GM12878 (cell line): Measurements from ENCODE around the gene GLB1L2. TPM values are rescaled to one million over a fixed set of nuclear protein-coding genes. Genes with fewer than 3 reads are reported as not detected.

Experiments used
- ATAC-seq: fragments of 200-7000 bp; cut with Tn5 transposase; 3 replicates; pipeline ENCODE4 v1.9.1; 2020; ENCODE audit warnings: mild to moderate bottlenecking, moderate library complexity
- BruUV-seq: library from RNA; stranded (reverse); fragments of 400-500 nt; replicated peaks from 2 replicates; lab custom pipeline; 2021; lab: Mats Ljungman, UMichigan
- CTCF ChIA-PET: fragments of 300-600 bp; sonication (Branson Sonifier 250); formaldehyde crosslinking; extraction: SDS; loops from one replicate; lab custom pipeline; 2021; ENCODE audit warnings: inconsistent platforms; lab: Yijun Ruan, JAX
- POLR2A ChIA-PET: fragments of 350-600 bp; formaldehyde crosslinking; extraction: SDS; loops from one replicate; lab custom pipeline; 2021; ENCODE audit warnings: inconsistent platforms; lab: Charles Lee
- RAD21 ChIA-PET: fragments of 300-600 bp; sonication (Branson Sonifier 250); formaldehyde crosslinking; loops from one replicate; lab custom pipeline; 2023; ENCODE audit warnings: antibody characterized with exemption; ENCODE audit not compliant: unreplicated experiment; lab: Charles Lee
- SMC1A ChIA-PET: fragments of 300-600 bp; sonication (Branson Sonifier 250); formaldehyde crosslinking; loops from one replicate; lab custom pipeline; 2023; ENCODE audit not compliant: unreplicated experiment, uncharacterized antibody; lab: Charles Lee
- DNase-seq: peaks from one replicate; pipeline ENCODE4 v3.0.0-alpha.2; 2011; ENCODE audit warnings: low read depth, low spot score
- FAIRE-seq: peaks from 3 replicates; lab custom pipeline; 2011; peaks lifted over from hg19 to GRCh38; lab: Jason Lieb, UNC
- H2AFZ ChIP-seq: 2 replicates; pipeline ENCODE4 v1.6.0; 2011; ENCODE audit warnings: low read depth, low read length, control low read depth; ENCODE audit not compliant: control insufficient read depth
- H3K27ac ChIP-seq: 2 replicates; pipeline ENCODE4 v1.5.1; 2011; ENCODE audit warnings: control low read depth; ENCODE audit not compliant: control insufficient read depth, insufficient read depth
- H3K27me3 ChIP-seq, 2 experiments: replicated peaks in 1 of 2; 2 replicates each; pipeline versions ENCODE4 v1.6.0 to v1.6.1; 2011; ENCODE audit warnings: low read length in 1 of 2; ENCODE audit not compliant: control insufficient read depth in 2 of 2, insufficient read depth in 2 of 2
- H3K36me3 ChIP-seq, 2 experiments: 2 replicates each; pipeline ENCODE4 v1.5.1; 2011; ENCODE audit warnings: low read length in 1 of 2; ENCODE audit not compliant: control insufficient read depth in 2 of 2, insufficient read depth in 2 of 2
- H3K4me1 ChIP-seq: 2 replicates; pipeline ENCODE4 v1.6.1; 2011; ENCODE audit warnings: mild to moderate bottlenecking, low read length, moderate library complexity, mixed read lengths; ENCODE audit not compliant: control insufficient read depth, insufficient read depth
- H3K4me2 ChIP-seq: 2 replicates; pipeline ENCODE4 v1.6.0; 2011; ENCODE audit warnings: control low read depth; ENCODE audit not compliant: control insufficient read depth, insufficient read depth
- H3K4me3 ChIP-seq: fragments of 200-600 bp; sonication (generic); 2 replicates; pipeline ENCODE4 v1.5.1; 2016
- H3K79me2 ChIP-seq: 2 replicates; pipeline ENCODE4 v1.6.0; 2011; ENCODE audit warnings: low read length; ENCODE audit not compliant: control insufficient read depth, insufficient read depth
- H3K9ac ChIP-seq: 2 replicates; pipeline ENCODE4 v1.8.0; 2011; ENCODE audit warnings: low read length, control low read depth, mixed read lengths; ENCODE audit not compliant: control insufficient read depth, insufficient read depth
- H3K9me3 ChIP-seq: replicated peaks from 3 replicates; pipeline ENCODE4 v1.5.1; 2011; ENCODE audit warnings: mild to moderate bottlenecking, low read length; ENCODE audit not compliant: control insufficient read depth, insufficient read depth
- H4K20me1 ChIP-seq: 2 replicates; pipeline ENCODE4 v1.6.0; 2011; ENCODE audit not compliant: control insufficient read depth, insufficient read depth
- FOS ChIP-seq: IDR thresholded peaks from 3 replicates; pipeline ENCODE4 v1.6.1; 2011; ENCODE audit warnings: borderline replicate concordance; ENCODE audit not compliant: insufficient read length; ENCODE audit errors: extremely low read depth
- KLF5 ChIP-seq: fragments of 450-650 bp; IDR thresholded peaks from 2 replicates; pipeline ENCODE4 v1.6.1; 2014; ENCODE audit warnings: mild to moderate bottlenecking; ENCODE audit not compliant: partially characterized antibody
- MEF2A ChIP-seq: IDR thresholded peaks from 2 replicates; pipeline ENCODE4 v1.6.1; 2011; ENCODE audit warnings: low read depth, mild to moderate bottlenecking, low read length, moderate library complexity; ENCODE audit not compliant: insufficient read depth
- SMC3 ChIP-seq: IDR thresholded peaks from 2 replicates; pipeline ENCODE4 v1.6.1; 2011; ENCODE audit warnings: low read length, improper control_type of control experiment, borderline replicate concordance
- TBL1XR1 ChIP-seq: IDR thresholded peaks from 2 replicates; pipeline ENCODE4 v1.6.1; 2012; ENCODE audit warnings: low read depth, low read length, improper control_type of control experiment
- TCF12 ChIP-seq: IDR thresholded peaks from 2 replicates; pipeline ENCODE4 v1.6.1; 2011; ENCODE audit warnings: low read depth, mild to moderate bottlenecking, low read length
- WGBS: methylation state at CpG from one replicate; pipeline ENCODE4 v1.1.6; 2016; ENCODE audit warnings: low lambda C conversion rate; ENCODE audit not compliant: insufficient replicate concordance, insufficient coverage; ENCODE audit errors: missing lambda C conversion rate; 5-methylcytosine and 5-hydroxymethylcytosine counted together
- in situ Hi-C: fragments of 300-500 bp; cut with MboI; formaldehyde crosslinking; loops from 9 replicates; pipeline ENCODE4 v1.14.3; 2018; ENCODE audit warnings: mixed read lengths
- intact Hi-C: fragments of 100-400 bp; cut with micrococcal nuclease; formaldehyde crosslinking; loops from one replicate; pipeline ENCODE4 v1.14.2; 2022; ENCODE audit not compliant: unreplicated experiment
- polyA plus RNA-seq, 11 experiments: library from polyadenylated mRNA; depleted of rRNA in 4 of 11; unstranded in 6 of 11; stranded (reverse) in 5 of 11; fragments of >200 nt; fragmentation: Nextera tagmentation in 4 of 11; fragmentation: Illumina TruSeq in 1 of 11; extraction: Ambion mirVana in 4 of 11; extraction: Trizol in 1 of 11; gene quantifications; 1 replicate in 1 of 11; 2 replicates in 10 of 11; pipeline versions ENCODE4 v1.2.1 to v1.2.3, GENCODE V29; 2011 to 2016; ENCODE audit warnings: inconsistent platforms in 2 of 11, missing spikeins in 2 of 11, low read depth in 1 of 11
- total RNA-seq, 4 experiments: library from RNA; depleted of rRNA in 3 of 4; stranded (reverse); fragments of >200 nt in 3 of 4; fragmentation: Illumina TruSeq in 1 of 4; extraction: Trizol in 1 of 4; gene quantifications; 2 replicates each; pipeline versions ENCODE4 v1.2.1 to v1.2.3, GENCODE V29; 2013 to 2021

Gene GLB1L2
- total and polyA plus RNA-seq, 10 of the 15 experiments (the other 5 are each of a cell fraction or from before 2014, with no cell fraction given), result 0.04 to 0.85 (median 0.49) TPM

DNA sequence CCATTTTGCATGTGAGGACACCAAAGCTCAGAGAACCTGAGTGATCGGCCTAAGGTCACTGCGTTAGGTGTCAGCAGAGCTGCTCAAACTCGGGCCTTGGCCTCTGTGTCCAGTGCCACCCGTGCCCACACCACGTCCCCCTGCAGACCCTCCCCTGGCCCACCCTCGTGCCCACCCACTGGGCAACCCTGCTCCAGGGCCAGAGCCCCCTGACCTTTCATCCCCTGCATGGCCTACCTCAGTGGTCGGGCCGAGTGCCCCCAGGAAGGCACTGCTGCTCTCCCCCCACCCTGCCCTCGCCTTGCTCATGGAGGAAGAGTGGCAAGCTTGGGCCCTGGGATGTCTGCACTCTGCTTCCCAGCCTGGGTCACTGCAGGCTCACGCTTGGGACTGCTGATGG, 62.5 kb downstream of the GLB1L2 start (continued):
- TF ChIP-seq FOS (no peak), MEF2A (no peak), TBL1XR1 (no peak), KLF5 (no peak)

- H3K27ac ChIP-seq, result no peak overlapping the region
- ChIA-PET CTCF (no interaction called here), SMC1A (no interaction called here), POLR2A (no interaction called here), RAD21 (no interaction called here)
- no peaks in the 10 kb centered on the region for H3K79me2 ChIP-seq
- ATAC-seq, result no peak
- no peak for FAIRE-seq
- no peaks in the 10 kb centered on the region for H4K20me1 ChIP-seq
- DNase-seq, result no peak
- in situ Hi-C loops, result no loop called here
- no peaks in the 10 kb centered on the region for H3K4me1 ChIP-seq
- H3K4me2 ChIP-seq, result no peak overlapping the region
- H3K36me3 ChIP-seq, result no peaks in the 10 kb centered on the region
- no peak overlapping the region for H3K9ac ChIP-seq
- no peak overlapping the region for H2AFZ ChIP-seq
- H3K27me3 ChIP-seq, result no peaks in the 10 kb centered on the region; a peak in 2 of 4 replicates
- H3K4me3 ChIP-seq, result no peak overlapping the region
- TF ChIP-seq SMC3 (no peak), TCF12 (no peak)
- TF ChIP-seq, all 136 proteins: peak for 0
- intact Hi-C loops, result no loop called here
- no peaks in the 10 kb centered on the region for H3K9me3 ChIP-seq
- WGBS, result 54% methylated on average over 12 of the region's 12 CpGs
- no TSS peak for BruUV-seq
Measured at GRCh38 chr11:134395002-134395401, 63.2 kb downstream of the GLB1L2 start.
